ENCODE results near the gene SCLY.

The SCLY gene

DNA sequence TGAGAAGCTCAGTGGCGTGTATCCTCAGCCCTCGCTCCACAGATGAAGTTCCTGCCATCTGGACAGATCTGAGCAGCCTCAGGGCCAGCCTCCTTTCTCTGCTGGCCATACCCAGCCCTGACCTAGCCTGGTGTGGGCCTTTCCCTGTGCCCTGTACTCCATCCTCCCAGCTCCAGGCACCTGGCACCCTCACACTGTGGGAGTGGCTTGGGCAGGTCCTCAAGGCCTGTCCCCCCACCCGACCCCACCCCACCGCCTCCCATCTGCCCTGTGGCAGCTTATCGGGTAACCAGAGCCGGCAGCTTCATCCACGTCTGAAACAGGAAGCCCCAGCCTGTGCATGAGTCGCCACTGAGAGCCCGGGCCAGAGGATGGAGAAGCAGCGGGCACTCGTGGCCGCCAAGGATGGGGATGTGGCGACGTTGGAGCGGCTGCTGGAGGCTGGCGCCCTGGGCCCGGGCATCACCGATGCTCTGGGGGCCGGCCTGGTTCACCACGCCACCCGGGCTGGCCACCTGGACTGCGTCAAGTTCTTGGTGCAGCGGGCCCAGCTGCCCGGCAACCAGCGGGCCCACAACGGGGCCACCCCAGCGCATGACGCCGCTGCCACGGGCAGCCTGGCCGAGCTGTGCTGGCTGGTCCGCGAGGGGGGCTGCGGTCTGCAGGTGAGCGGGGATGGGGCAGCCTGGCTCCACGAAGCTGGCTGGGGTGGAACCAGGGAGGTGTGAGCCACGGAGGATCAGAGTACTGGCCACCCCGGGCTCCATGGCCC, 39.4 kb downstream of the SCLY start, which contains the start of gene ESPNL:
TSS of gene ESPNL (plus strand) at position 292 of the 772 bp plus-strand sequence. CDS start at position 372, 80 bp downstream.
- H3K27me3 ChIP-seq (ENCODE audit: insufficient read depth, low read length, poor library complexity, severe bottlenecking), result no peaks in the 10 kb centered on the region
- H3F3A ChIP-seq (ENCODE audit: low read depth), result no peaks in the 10 kb centered on the region
- TF ChIP-seq, protein P1, sequence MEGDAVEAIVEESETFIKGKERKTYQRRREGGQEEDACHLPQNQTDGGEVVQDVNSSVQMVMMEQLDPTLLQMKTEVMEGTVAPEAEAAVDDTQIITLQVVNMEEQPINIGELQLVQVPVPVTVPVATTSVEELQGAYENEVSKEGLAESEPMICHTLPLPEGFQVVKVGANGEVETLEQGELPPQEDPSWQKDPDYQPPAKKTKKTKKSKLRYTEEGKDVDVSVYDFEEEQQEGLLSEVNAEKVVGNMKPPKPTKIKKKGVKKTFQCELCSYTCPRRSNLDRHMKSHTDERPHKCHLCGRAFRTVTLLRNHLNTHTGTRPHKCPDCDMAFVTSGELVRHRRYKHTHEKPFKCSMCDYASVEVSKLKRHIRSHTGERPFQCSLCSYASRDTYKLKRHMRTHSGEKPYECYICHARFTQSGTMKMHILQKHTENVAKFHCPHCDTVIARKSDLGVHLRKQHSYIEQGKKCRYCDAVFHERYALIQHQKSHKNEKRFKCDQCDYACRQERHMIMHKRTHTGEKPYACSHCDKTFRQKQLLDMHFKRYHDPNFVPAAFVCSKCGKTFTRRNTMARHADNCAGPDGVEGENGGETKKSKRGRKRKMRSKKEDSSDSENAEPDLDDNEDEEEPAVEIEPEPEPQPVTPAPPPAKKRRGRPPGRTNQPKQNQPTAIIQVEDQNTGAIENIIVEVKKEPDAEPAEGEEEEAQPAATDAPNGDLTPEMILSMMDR (conservative IDR thresholded peaks at IDR 0.05; ENCODE audit: low read length), result no peak
- TF ChIP-seq EZH2phosphoT487 (IDR thresholded peaks at IDR 0.05; ENCODE audit: borderline replicate concordance), result no peak
- no peak within 1 kb of the TSS for H2AFZ ChIP-seq (ENCODE audit: low read length)
- no peaks in the 10 kb centered on the region for H3K79me2 ChIP-seq (ENCODE audit: insufficient read depth, low read length)
- no peaks in the 10 kb centered on the region for H3K9me3 ChIP-seq (ENCODE audit: insufficient read depth, low read depth, low read length)
- no peaks in the 10 kb centered on the region for H3K9me2 ChIP-seq (replicated peaks; ENCODE audit: low read depth, low read length)
- H3K36me3 ChIP-seq (ENCODE audit: insufficient read depth, low read length), result no peaks in the 10 kb centered on the region
- H3K9ac ChIP-seq (ENCODE audit: low read depth, low read length, poor library complexity, severe bottlenecking), result no peak within 1 kb of the TSS
- H3K4me3 ChIP-seq (ENCODE audit: low read length, poor library complexity, severe bottlenecking), result no peak within 1 kb of the TSS
- peaks cover 5% of the 10 kb centered on the region for H3K4me1 ChIP-seq (ENCODE audit: insufficient read depth, low read length, poor library complexity, severe bottlenecking)
- no peaks in the 10 kb centered on the region for H4K20me1 ChIP-seq (ENCODE audit: insufficient read depth, low read length, poor library complexity, severe bottlenecking)
- H3K4me2 ChIP-seq (ENCODE audit: low read depth, low read length, poor library complexity, severe bottlenecking), result no peak within 1 kb of the TSS

DNA sequence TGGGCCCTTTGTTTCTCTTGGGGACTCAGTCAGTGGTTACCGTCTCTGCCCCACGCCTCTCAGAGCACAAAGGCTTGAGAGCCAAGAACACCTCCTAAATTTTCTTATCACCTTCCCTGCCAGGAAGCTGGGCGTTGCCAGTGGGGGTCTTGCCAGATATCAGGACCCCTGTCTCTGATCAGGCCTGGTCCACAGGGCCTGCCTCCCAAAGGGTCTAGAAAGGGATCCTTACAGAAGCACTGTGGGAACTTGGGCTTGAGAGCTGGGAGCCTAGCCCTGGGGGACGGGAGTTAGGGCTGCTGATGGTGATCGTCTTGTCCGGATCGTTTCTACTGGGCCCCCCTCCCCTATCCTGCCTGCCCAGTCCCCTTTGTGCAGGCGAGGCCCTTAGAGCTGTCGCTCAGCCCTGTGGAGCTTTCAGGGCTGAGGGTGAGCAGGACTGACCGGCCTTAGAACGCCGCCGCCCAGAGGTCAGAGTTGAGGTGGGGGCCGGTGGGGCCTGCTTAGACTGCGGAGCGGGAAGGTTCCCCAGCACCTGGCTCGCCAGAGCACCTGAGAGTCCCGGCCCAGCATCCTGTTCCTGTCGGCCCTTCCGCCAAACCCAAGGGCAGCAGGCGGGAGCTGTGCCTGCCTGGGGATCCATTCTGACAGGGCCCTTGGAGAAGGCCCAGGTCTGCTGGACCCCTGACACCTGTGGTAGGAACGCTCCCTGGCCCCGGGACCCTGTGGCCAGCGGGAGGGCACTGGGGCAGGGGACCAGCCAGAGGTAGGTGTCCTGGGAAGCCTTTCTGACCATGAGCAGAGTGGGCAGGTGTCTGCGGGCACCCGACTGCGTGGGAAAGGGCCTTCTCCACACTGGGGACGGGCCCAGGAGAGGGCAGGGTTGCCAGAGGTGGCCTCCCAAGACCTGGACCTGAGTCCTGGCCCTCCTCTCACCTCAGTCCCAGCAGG, 40.3 kb downstream of the SCLY start:
- Histone ChIP-seq H3K27me3 (ENCODE audit: insufficient read depth, low read length, poor library complexity, severe bottlenecking) (no peaks in the 10 kb centered on the region), H3K9me3 (ENCODE audit: insufficient read depth, low read depth, low read length) (no peaks in the 10 kb centered on the region), H2AFZ (ENCODE audit: low read length) (no peak overlapping the region), H3K4me1 (ENCODE audit: insufficient read depth, low read length, poor library complexity, severe bottlenecking) (peaks cover 13% of the 10 kb centered on the region), H3K9ac (ENCODE audit: low read depth, low read length, poor library complexity, severe bottlenecking) (no peak overlapping the region), H3K36me3 (ENCODE audit: insufficient read depth, low read length) (no peaks in the 10 kb centered on the region), H3K4me3 (ENCODE audit: low read length, poor library complexity, severe bottlenecking) (no peak overlapping the region), H4K20me1 (ENCODE audit: insufficient read depth, low read length, poor library complexity, severe bottlenecking) (no peaks in the 10 kb centered on the region), H3K4me2 (ENCODE audit: low read depth, low read length, poor library complexity, severe bottlenecking) (no peak overlapping the region), H3F3A (ENCODE audit: low read depth) (no peaks in the 10 kb centered on the region), H3K79me2 (ENCODE audit: insufficient read depth, low read length) (no peaks in the 10 kb centered on the region), H3K9me2 (replicated peaks; ENCODE audit: low read depth, low read length) (no peaks in the 10 kb centered on the region)
- no peak for TF ChIP-seq EZH2phosphoT487 (IDR thresholded peaks at IDR 0.05; ENCODE audit: borderline replicate concordance)
- TF ChIP-seq, protein P1 (conservative IDR thresholded peaks at IDR 0.05; ENCODE audit: low read length), result no peak

DNA sequence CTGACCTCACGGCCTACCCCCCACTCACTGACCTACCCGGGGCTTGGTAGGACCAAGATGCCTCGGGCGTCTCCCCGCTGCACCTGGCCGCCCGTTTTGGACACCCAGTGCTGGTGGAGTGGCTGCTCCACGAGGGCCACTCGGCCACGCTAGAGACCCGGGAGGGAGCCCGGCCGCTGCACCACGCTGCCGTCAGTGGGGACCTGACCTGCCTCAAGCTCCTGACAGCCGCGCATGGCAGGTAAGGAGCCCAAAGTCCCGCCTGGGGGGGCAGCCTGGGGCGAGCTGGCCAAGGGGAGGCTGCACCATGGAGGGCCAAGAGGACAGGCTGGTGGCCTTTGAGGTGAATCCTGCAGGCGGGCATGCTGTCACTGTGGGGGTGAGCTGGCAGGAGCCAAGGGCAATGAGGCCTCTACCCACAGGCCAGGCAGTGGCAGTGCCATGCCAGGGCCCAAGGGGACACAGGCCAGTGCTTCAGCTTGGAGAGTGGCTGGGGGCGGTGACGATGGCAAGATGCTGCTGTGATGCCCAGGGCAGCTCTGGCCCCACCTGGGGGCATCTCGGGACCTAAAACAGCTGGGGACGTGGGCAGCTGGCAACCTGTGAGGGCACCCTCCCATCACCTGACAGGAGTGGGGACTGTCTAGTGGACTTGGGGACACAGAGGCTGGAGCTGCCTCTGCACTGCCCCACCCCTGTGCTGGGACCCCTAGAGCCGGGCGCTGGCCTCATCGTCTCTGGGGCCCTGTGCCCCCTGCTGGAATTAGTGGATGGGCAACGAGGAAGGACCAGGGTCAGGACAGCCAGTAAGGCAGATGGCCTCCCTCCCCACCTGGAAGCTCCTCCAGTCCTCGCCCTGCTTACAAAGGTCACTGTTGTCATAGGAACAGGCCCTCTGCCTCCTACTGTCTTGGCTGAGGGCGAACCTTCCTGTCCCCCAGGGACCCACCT, 41.4 kb downstream of the SCLY start:
- Histone ChIP-seq H2AFZ (ENCODE audit: low read length) (no peak overlapping the region), H3K36me3 (ENCODE audit: insufficient read depth, low read length) (no peaks in the 10 kb centered on the region), H3K9ac (ENCODE audit: low read depth, low read length, poor library complexity, severe bottlenecking) (no peak overlapping the region), H3K4me1 (ENCODE audit: insufficient read depth, low read length, poor library complexity, severe bottlenecking) (peaks cover 24% of the 10 kb centered on the region), H4K20me1 (ENCODE audit: insufficient read depth, low read length, poor library complexity, severe bottlenecking) (no peaks in the 10 kb centered on the region), H3K4me2 (ENCODE audit: low read depth, low read length, poor library complexity, severe bottlenecking) (no peak overlapping the region), H3K9me3 (ENCODE audit: insufficient read depth, low read depth, low read length) (no peaks in the 10 kb centered on the region), H3K4me3 (ENCODE audit: low read length, poor library complexity, severe bottlenecking) (no peak overlapping the region), H3K27me3 (ENCODE audit: insufficient read depth, low read length, poor library complexity, severe bottlenecking) (no peaks in the 10 kb centered on the region), H3F3A (ENCODE audit: low read depth) (no peaks in the 10 kb centered on the region), H3K79me2 (ENCODE audit: insufficient read depth, low read length) (no peaks in the 10 kb centered on the region), H3K9me2 (replicated peaks; ENCODE audit: low read depth, low read length) (no peaks in the 10 kb centered on the region)
- TF ChIP-seq, protein P1 (conservative IDR thresholded peaks at IDR 0.05; ENCODE audit: low read length), result 0 out of 2 replicates have a peak, but pooled peaks have one; percentile 14
- no peak for TF ChIP-seq EZH2phosphoT487 (IDR thresholded peaks at IDR 0.05; ENCODE audit: borderline replicate concordance)
